Smooth muscle cell (in vitro differentiated cells): ENCODE data around the gene MGA. TPM values are rescaled to one million over a fixed set of nuclear protein-coding genes. Genes with fewer than 3 reads are reported as not detected.

ENCODE experiments used
- DNase-seq: peaks from one replicate; lab custom pipeline; 2025; ENCODE audit not compliant: unreplicated experiment; lab: John Stamatoyannopoulos, UW
- H2AFZ ChIP-seq: fragments of 200-600 bp; sonication (generic); 2 replicates; pipeline ENCODE4 v1.6.0; 2016; ENCODE audit warnings: antibody characterized with exemption, low read depth, mild to moderate bottlenecking
- H3F3A ChIP-seq: fragments of 200-600 bp; sonication (generic); 2 replicates; pipeline ENCODE4 v1.6.0; 2017; ENCODE audit warnings: antibody characterized with exemption, low read depth
- H3K27ac ChIP-seq: fragments of 200-600 bp; sonication (generic); 2 replicates; pipeline ENCODE4 v1.5.1; 2016; ENCODE audit warnings: low read depth, mild to moderate bottlenecking
- H3K27me3 ChIP-seq: fragments of 200-600 bp; sonication (generic); 2 replicates; pipeline ENCODE4 v1.6.1; 2016; ENCODE audit warnings: low read depth, mild to moderate bottlenecking
- H3K36me3 ChIP-seq: fragments of 200-600 bp; sonication (generic); 2 replicates; pipeline ENCODE4 v1.5.1; 2016; ENCODE audit warnings: low read depth
- H3K4me1 ChIP-seq: fragments of 200-600 bp; sonication (generic); 2 replicates; pipeline ENCODE4 v1.5.1; 2016; ENCODE audit warnings: low read depth
- H3K4me2 ChIP-seq: fragments of 200-600 bp; sonication (generic); 2 replicates; pipeline ENCODE4 v1.6.0; 2016; ENCODE audit warnings: mild to moderate bottlenecking
- H3K4me3 ChIP-seq: fragments of 200-600 bp; sonication (generic); 2 replicates; pipeline ENCODE4 v1.5.1; 2016; ENCODE audit warnings: mild to moderate bottlenecking
- H3K79me2 ChIP-seq: fragments of 200-600 bp; sonication (generic); 2 replicates; pipeline ENCODE4 v1.6.0; 2016; ENCODE audit warnings: low read depth, mild to moderate bottlenecking
- H3K9ac ChIP-seq: fragments of 200-600 bp; sonication (generic); 2 replicates; pipeline ENCODE4 v1.6.0; 2016; ENCODE audit warnings: low read depth
- H3K9me3 ChIP-seq: fragments of 200-600 bp; sonication (generic); replicated peaks from 2 replicates; pipeline ENCODE4 v1.5.1; 2016; ENCODE audit warnings: low read depth
- H4K20me1 ChIP-seq: fragments of 200-600 bp; sonication (generic); 2 replicates; pipeline ENCODE4 v1.6.0; 2016; ENCODE audit warnings: low read depth
- WGBS: methylation state at CpG from one replicate; pipeline ENCODE4 v1.1.7; 2016; ENCODE audit warnings: low lambda C conversion rate; 5-methylcytosine and 5-hydroxymethylcytosine counted together
- polyA plus RNA-seq: library from polyadenylated mRNA; unstranded; fragments of >200 nt; fragmentation: Nextera tagmentation; extraction: Ambion mirVana; gene quantifications from 2 replicates; pipeline ENCODE4 v1.2.1, GENCODE V29; 2016
- total RNA-seq: library from RNA; depleted of rRNA; stranded (reverse); fragments of >200 nt; gene quantifications from 2 replicates; pipeline ENCODE4 v1.2.3, GENCODE V29; 2014
- TF ChIP-seq, protein P1 (sequence below): fragments of 200-600 bp; sonication (generic); IDR thresholded peaks from 2 replicates; pipeline ENCODE4 v1.5.1; 2017; ENCODE audit warnings: borderline replicate concordance, mild to moderate bottlenecking, antibody characterized with exemption; ENCODE audit not compliant: insufficient read depth, poor library complexity, severe bottlenecking

MGA gene
- total and polyA plus RNA-seq, 2 experiments from 2014 or later = 5.5 to 52.9 TPM

DNA sequence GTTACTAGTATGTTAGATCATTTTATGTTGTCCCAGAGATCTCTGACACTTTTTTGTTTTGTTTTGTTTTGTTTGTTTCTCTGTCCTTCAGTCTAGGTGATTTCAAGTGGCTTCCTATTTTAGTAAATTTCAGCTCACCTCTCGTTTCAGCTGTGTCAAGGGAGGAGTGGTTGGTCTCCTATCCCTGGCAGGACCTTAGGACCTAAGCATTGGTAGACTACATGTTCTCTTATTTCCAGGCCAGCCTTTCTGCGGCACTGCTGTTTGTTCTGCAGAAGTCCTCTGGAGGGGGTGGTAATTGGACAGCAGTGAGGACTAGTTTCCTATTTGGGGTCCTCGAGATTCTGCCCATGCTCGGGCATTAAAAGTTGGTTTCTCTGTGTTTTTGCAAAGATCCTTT lies 31.8 kb downstream of the MGA start:
- Histone ChIP-seq H3K9me3 (no peaks in the 10 kb centered on the region), H3K79me2 (peaks cover 89% of the 10 kb centered on the region), H3K4me3 (no peak overlapping the region), H3K4me1 (no peaks in the 10 kb centered on the region), H2AFZ (no peak overlapping the region), H3K4me2 (no peak overlapping the region), H3K36me3 (no peaks in the 10 kb centered on the region), H3K27me3 (no peaks in the 10 kb centered on the region), H3K9ac (no peak overlapping the region), H3K27ac (peak overlapping the region; percentile 22), H4K20me1 (peaks cover 86% of the 10 kb centered on the region), H3F3A (no peaks in the 10 kb centered on the region)
- TF ChIP-seq, protein P1, sequence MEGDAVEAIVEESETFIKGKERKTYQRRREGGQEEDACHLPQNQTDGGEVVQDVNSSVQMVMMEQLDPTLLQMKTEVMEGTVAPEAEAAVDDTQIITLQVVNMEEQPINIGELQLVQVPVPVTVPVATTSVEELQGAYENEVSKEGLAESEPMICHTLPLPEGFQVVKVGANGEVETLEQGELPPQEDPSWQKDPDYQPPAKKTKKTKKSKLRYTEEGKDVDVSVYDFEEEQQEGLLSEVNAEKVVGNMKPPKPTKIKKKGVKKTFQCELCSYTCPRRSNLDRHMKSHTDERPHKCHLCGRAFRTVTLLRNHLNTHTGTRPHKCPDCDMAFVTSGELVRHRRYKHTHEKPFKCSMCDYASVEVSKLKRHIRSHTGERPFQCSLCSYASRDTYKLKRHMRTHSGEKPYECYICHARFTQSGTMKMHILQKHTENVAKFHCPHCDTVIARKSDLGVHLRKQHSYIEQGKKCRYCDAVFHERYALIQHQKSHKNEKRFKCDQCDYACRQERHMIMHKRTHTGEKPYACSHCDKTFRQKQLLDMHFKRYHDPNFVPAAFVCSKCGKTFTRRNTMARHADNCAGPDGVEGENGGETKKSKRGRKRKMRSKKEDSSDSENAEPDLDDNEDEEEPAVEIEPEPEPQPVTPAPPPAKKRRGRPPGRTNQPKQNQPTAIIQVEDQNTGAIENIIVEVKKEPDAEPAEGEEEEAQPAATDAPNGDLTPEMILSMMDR = no peak
- no peak for DNase-seq
- WGBS = 92% methylated on average over 4 of the region's 4 CpGs

DNA sequence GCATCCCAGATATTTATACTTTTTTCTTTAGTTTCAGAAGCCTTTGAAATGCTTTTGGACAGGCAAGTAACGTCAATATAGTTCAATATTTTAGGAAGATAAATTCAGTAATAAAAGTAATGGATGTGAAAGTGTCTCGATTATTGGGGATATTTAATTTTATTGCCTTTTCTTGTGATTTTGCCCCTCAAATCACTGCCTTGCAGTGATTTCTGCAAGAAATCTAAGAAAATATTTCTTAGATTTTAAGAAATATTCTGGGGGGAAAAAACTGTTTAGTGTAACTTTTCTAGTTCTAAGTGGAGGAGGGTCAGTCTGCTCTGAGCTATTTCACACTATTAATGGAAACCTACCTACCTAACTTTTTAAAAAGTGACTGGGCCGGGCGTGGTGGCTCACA lies 33.6 kb downstream of the MGA start:
- Histone ChIP-seq H3K4me2 (no peak overlapping the region), H3K4me1 (no peaks in the 10 kb centered on the region), H3K27me3 (no peaks in the 10 kb centered on the region), H3F3A (no peaks in the 10 kb centered on the region), H3K36me3 (no peaks in the 10 kb centered on the region), H3K79me2 (peaks cover 80% of the 10 kb centered on the region), H3K27ac (no peak overlapping the region), H4K20me1 (peaks cover 80% of the 10 kb centered on the region), H3K9ac (no peak overlapping the region), H3K9me3 (no peaks in the 10 kb centered on the region), H3K4me3 (no peak overlapping the region), H2AFZ (no peak overlapping the region)
- 89% methylated on average over 4 of the region's 4 CpGs for WGBS
- DNase-seq = no peak
- TF ChIP-seq, protein P1 = no peak

DNA sequence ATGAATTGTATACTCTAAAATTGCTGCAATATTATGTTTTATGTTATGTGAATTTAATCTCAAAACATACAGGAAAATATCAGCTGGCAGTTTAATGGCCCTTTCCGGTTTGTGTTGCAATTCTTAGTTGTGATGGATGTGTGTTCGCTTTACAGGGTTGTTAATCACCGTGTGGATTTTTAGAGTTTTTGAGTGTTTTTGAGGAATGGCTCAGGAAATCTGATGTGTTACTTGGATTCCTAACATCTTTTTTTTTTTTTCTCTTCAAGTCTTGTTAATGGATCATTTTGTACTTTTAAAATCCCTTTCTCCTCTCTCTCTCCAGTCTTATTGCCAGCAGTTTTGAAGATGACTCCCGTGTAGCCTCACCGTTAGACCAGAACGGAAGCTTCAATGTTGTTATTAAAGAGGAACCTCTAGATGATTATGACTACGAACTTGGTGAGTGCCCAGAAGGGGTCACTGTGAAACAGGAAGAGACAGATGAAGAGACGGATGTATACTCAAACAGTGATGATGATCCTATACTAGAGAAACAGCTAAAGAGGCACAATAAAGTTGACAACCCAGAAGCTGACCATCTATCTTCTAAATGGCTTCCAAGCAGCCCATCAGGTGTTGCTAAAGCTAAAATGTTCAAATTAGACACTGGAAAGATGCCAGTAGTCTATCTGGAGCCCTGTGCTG lies 35.7 kb downstream of the MGA start:
- Histone ChIP-seq H3K27ac (peak overlapping the region; percentile 4), H3F3A (no peaks in the 10 kb centered on the region), H2AFZ (no peak overlapping the region), H3K4me3 (no peak overlapping the region), H3K4me1 (no peaks in the 10 kb centered on the region), H3K9me3 (no peaks in the 10 kb centered on the region), H3K4me2 (peak overlapping the region; percentile 26), H3K36me3 (no peaks in the 10 kb centered on the region), H3K27me3 (no peaks in the 10 kb centered on the region), H3K79me2 (peaks cover 66% of the 10 kb centered on the region), H4K20me1 (peaks cover 67% of the 10 kb centered on the region), H3K9ac (no peak overlapping the region)
- no peak for DNase-seq
- 62% methylated on average over 8 of the region's 8 CpGs for WGBS
- TF ChIP-seq, protein P1 = peak; percentile 26

DNA sequence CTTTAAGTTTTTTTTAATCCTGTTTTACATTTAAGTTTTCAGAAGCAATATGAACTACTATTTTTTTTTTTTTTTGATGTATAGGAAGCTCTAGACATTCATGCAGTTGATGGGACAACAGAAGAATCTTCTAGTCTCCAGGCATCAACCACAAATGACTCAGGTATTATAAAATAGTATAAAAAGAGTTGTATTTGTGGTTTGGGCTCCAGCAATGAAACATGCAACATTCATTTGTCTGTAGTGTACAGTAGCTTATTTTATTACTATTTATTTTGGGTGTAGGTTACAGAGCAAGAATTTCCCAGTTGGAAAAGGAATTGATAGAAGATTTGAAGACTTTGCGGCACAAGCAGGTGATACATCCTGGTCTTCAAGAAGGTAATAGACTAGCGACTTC lies 38.6 kb downstream of the MGA start:
- no peak overlapping the region for H3K4me3 ChIP-seq
- no peaks in the 10 kb centered on the region for H3K4me1 ChIP-seq
- WGBS = 97% methylated on average over 2 of the region's 2 CpGs
- H3K36me3 ChIP-seq = no peaks in the 10 kb centered on the region
- H3K4me2 ChIP-seq = no peak overlapping the region
- peaks cover 65% of the 10 kb centered on the region for H3K79me2 ChIP-seq
- no peak overlapping the region for H2AFZ ChIP-seq
- H3K9ac ChIP-seq = no peak overlapping the region
- no peaks in the 10 kb centered on the region for H3K27me3 ChIP-seq
- H3F3A ChIP-seq = no peaks in the 10 kb centered on the region
- H3K27ac ChIP-seq = no peak overlapping the region
- no peak for DNase-seq
- peaks cover 61% of the 10 kb centered on the region for H4K20me1 ChIP-seq
- TF ChIP-seq, protein P1 = no peak
- no peaks in the 10 kb centered on the region for H3K9me3 ChIP-seq
